Fibroblast of lung (primary cell): Measurements from ENCODE around the gene XAB2. TPM values are rescaled to one million over a fixed set of nuclear protein-coding genes. Genes with fewer than 3 reads are reported as not detected.

Experiments used
- DNase-seq, 2 donors: peaks; one replicate each; pipeline versions ENCODE4 v3.0.0 to v3.0.0-alpha.2; 2010; ENCODE audit warnings: low read depth in 2 of 2
- H2AFZ ChIP-seq: 2 replicates; pipeline ENCODE4 v1.5.1; 2012; ENCODE audit warnings: low read length, control low read depth, inconsistent platforms
- H3K27ac ChIP-seq: 2 replicates; pipeline ENCODE4 v1.5.1; 2011; ENCODE audit warnings: low read length, control low read depth; ENCODE audit not compliant: insufficient read depth
- H3K27me3 ChIP-seq: 2 replicates; pipeline ENCODE4 v1.5.1; 2011; ENCODE audit warnings: mild to moderate bottlenecking, low read length; ENCODE audit not compliant: control insufficient read depth, insufficient read depth
- H3K36me3 ChIP-seq: 2 replicates; pipeline ENCODE4 v1.5.1; 2011; ENCODE audit warnings: low read length; ENCODE audit not compliant: control insufficient read depth, insufficient read depth
- H3K4me1 ChIP-seq: 2 replicates; pipeline ENCODE4 v1.5.1; 2011; ENCODE audit warnings: low read length; ENCODE audit not compliant: control insufficient read depth, insufficient read depth; ENCODE audit errors: extremely low read depth
- H3K4me2 ChIP-seq: 2 replicates; pipeline ENCODE4 v1.5.1; 2011; ENCODE audit warnings: low read length, control low read depth; ENCODE audit not compliant: insufficient read depth; ENCODE audit errors: extremely low read depth
- H3K4me3 ChIP-seq, 4 experiments: fragments of 200-600 bp in 1 of 4; sonication (generic) in 1 of 4; replicated peaks in 1 of 4; 2 replicates each; pipeline ENCODE4 v1.5.1; 2011 to 2016; ENCODE audit warnings: low read length in 4 of 4, low read depth in 3 of 4, mild to moderate bottlenecking in 3 of 4, control low read depth in 2 of 4, inconsistent platforms in 1 of 4, mixed read lengths in 1 of 4; ENCODE audit not compliant: insufficient read depth in 1 of 4; ENCODE audit errors: control extremely low read depth in 1 of 4
- H3K79me2 ChIP-seq: 2 replicates; pipeline ENCODE4 v1.5.1; 2012; ENCODE audit warnings: mild to moderate bottlenecking, low read length, inconsistent platforms; ENCODE audit not compliant: control insufficient read depth, insufficient read depth
- H3K9ac ChIP-seq: 2 replicates; pipeline ENCODE4 v1.5.1; 2011; ENCODE audit warnings: mild to moderate bottlenecking, low read length, control low read depth; ENCODE audit not compliant: insufficient read depth
- H3K9me3 ChIP-seq: 2 replicates; pipeline ENCODE4 v1.5.1; 2012; ENCODE audit warnings: low read depth, low read length; ENCODE audit not compliant: control insufficient read depth, insufficient read depth
- H4K20me1 ChIP-seq: 2 replicates; pipeline ENCODE4 v1.5.1; 2011; ENCODE audit warnings: low read length; ENCODE audit not compliant: control insufficient read depth, insufficient read depth; ENCODE audit errors: extremely low read depth
- CTCF ChIP-seq, 2 donors: IDR thresholded peaks in 1 of 2; conservative IDR thresholded peaks in 1 of 2; 1 replicate in 1 of 2; 2 replicates in 1 of 2; pipeline ENCODE4 v1.5.1; 2011 to 2012; ENCODE audit warnings: low read length in 2 of 2, control low read depth in 1 of 2, inconsistent platforms in 1 of 2, low read depth in 1 of 2, mild to moderate bottlenecking in 1 of 2
- EZH2 ChIP-seq: IDR thresholded peaks from 2 replicates; pipeline ENCODE4 v1.5.1; 2012; ENCODE audit warnings: low read length, control low read depth, mild to moderate bottlenecking; ENCODE audit errors: missing control alignments
- polyA minus RNA-seq: library from RNA; depleted of rRNA, polyadenylated mRNA; stranded (reverse); fragments of >200 nt; gene quantifications from 2 replicates; pipeline ENCODE4 v1.2.3, GENCODE V29; 2011; ENCODE audit warnings: low replicate concordance
- polyA plus RNA-seq, 2 donors: library from polyadenylated mRNA; depleted of rRNA in 1 of 2; stranded (reverse) in 1 of 2; unstranded in 1 of 2; fragments of >200 nt; gene quantifications; 2 replicates each; pipeline ENCODE4 v1.2.1, GENCODE V29; 2011 to 2012; ENCODE audit warnings: missing spikeins in 1 of 2
- total RNA-seq: library from RNA; depleted of rRNA; stranded (reverse); fragments of >200 nt; gene quantifications from 2 replicates; pipeline ENCODE4 v1.2.1, GENCODE V29; 2014

XAB2 gene
- total RNA-seq = 19.0 and 28.2 TPM in 2 replicates
- polyA plus RNA-seq = 12.5 and 16.5 TPM in 2 replicates
- 20.9 and 28.1 TPM in 2 replicates for polyA plus RNA-seq (2012)
- polyA minus RNA-seq = 59.2 and 77.4 TPM in 2 replicates

- peaks cover 45% of the 10 kb centered on the region for H3K79me2 ChIP-seq
These were observed at the start of gene XAB2, which contains the start of gene PET100 for GRCh38 chr19:7629347-7630054. Gene XAB2, minus strand, starts transcription at chr19:7629545. Its CDS starts 18 bp downstream, at chr19:7629527. Gene PET100, plus strand, starts transcription at chr19:7629793. Its CDS starts 41 bp downstream, at chr19:7629834.

GRCh38 chr19:7677669-7678311, 48.4 kb upstream of the XAB2 start:
- Histone ChIP-seq H3K27me3 (peaks cover 2% of the 10 kb centered on the region), H4K20me1 (no peaks in the 10 kb centered on the region), H3K27ac (no peak overlapping the region), H2AFZ (no peak overlapping the region), H3K4me3 (no peak overlapping the region), H3K9ac (no peak overlapping the region), H3K36me3 (peaks cover 4% of the 10 kb centered on the region), H3K4me1 (no peaks in the 10 kb centered on the region), H3K79me2 (peaks cover 7% of the 10 kb centered on the region), H3K9me3 (no peaks in the 10 kb centered on the region), H3K4me2 (no peak overlapping the region)
- no peak for DNase-seq
- TF ChIP-seq CTCF (conservative IDR thresholded peaks at IDR 0.05 in 1 of 2, IDR thresholded peaks at IDR 0.05 in 1 of 2; ENCODE audit: low read depth in 1 of 2, low read length in 2 of 2) (no peak), EZH2 (no peak)

More at GRCh38 chr19:7629347-7630054, at the start of gene XAB2, which contains the start of gene PET100:
- Histone ChIP-seq H3K27me3 (no peaks in the 10 kb centered on the region), H3K4me3 (peak within 1 kb of the TSS; percentile 92 to 100 (median 98)), H3K9me3 (no peaks in the 10 kb centered on the region), H3K4me2 (peak within 1 kb of the TSS; percentile 99), H2AFZ (peak within 1 kb of the TSS; percentile 60), H3K36me3 (peaks cover 9% of the 10 kb centered on the region), H4K20me1 (no peaks in the 10 kb centered on the region), H3K27ac (peak within 1 kb of the TSS; percentile 98), H3K9ac (peak within 1 kb of the TSS; percentile 97), H3K4me1 (peaks cover 9% of the 10 kb centered on the region)
- peak; percentile 97 to 99 for DNase-seq
- TF ChIP-seq CTCF (conservative IDR thresholded peaks at IDR 0.05 in 1 of 2, IDR thresholded peaks at IDR 0.05 in 1 of 2; ENCODE audit: low read depth in 1 of 2, low read length in 2 of 2) (no peak), EZH2 (no peak)

- no peak within 1 kb of the TSS for H3K4me2 ChIP-seq
- H3K36me3 ChIP-seq = no peaks in the 10 kb centered on the region
- H4K20me1 ChIP-seq = no peaks in the 10 kb centered on the region
- H3K27ac ChIP-seq = no peak within 1 kb of the TSS
- H3K9me3 ChIP-seq = no peaks in the 10 kb centered on the region
- no peak within 1 kb of the TSS for H3K4me3 ChIP-seq
- no peaks in the 10 kb centered on the region for H3K4me1 ChIP-seq
- peaks cover 2% of the 10 kb centered on the region for H3K27me3 ChIP-seq
- H3K9ac ChIP-seq = no peak within 1 kb of the TSS
- peaks cover 7% of the 10 kb centered on the region for H3K79me2 ChIP-seq
- DNase-seq = no peak
- TF ChIP-seq EZH2 (no peak), CTCF (conservative IDR thresholded peaks at IDR 0.05 in 1 of 2, IDR thresholded peaks at IDR 0.05 in 1 of 2; ENCODE audit: low read depth in 1 of 2, low read length in 2 of 2) (no peak)
- H2AFZ ChIP-seq = no peak within 1 kb of the TSS
These were observed 47.5 kb upstream of the XAB2 start, which contains the start of gene MCEMP1 for GRCh38 chr19:7676854-7677253. Gene MCEMP1, plus strand, starts transcription at chr19:7677090. Its CDS starts 31 bp downstream, at chr19:7677121.
